ENCODE data around the gene PKP3.

The PKP3 gene

DNA sequence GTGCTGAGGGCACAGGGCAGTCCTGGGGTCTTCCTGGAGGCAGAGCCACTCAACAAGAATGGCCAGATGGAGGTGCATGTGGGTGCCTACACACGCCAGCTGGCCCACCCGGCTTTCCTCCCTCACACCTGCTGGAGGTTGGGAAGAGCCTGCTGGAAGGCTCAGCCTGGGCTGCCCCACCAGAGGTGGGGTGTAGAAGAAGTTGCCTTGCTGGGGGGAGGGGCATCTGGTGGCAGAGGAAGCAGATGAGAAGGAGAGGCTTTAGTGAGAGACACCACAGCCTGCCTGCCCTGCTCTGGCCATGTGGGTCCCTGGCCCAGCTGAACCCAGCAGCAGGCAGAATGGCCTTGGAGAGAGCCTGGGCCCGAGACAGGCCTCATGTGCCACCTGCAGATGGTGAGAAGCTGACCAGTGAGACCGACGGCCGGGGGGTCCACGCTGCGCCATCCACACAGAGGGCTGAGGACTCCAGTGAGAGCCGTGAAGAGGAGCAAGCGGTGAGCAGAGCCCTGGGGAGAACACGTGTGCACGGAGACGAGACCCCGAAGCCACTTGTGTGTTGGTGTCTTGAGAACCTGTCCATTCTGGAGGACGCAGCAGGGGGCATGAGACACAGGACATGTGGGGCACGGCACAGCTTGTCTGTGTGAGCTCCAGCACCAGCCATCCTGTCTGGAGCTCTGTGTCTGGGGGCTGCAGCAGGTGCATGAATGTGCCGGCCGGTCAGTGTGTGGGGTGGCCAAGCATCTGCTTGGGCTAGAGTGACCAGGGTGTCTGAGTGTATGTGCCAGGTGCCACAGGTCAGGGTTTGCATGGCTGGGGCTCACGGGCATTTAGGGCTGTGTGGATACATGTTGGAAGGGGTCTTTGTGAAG is 22.1 kb upstream of the PKP3 start:
- peaks cover 15% of the 10 kb centered on the region for H3K4me1 ChIP-seq (ENCODE audit: control insufficient read depth, insufficient read depth, low read length)
- H3K9me3 ChIP-seq (ENCODE audit: control insufficient read depth, low read length) = no peaks in the 10 kb centered on the region
- peaks cover 22% of the 10 kb centered on the region for H3K36me3 ChIP-seq (ENCODE audit: control insufficient read depth, insufficient read depth, low read length)
- WGBS, 2 experiments = 94 to 96% methylated on average over 19 of the region's 19 CpGs
- H3K4me3 ChIP-seq (ENCODE audit: insufficient read depth, low read depth, low read length) = no peak overlapping the region
- H3K27ac ChIP-seq (ENCODE audit: insufficient read depth, low read depth, low read length, poor library complexity, severe bottlenecking) = no peak overlapping the region
- H3K27me3 ChIP-seq (ENCODE audit: control insufficient read depth, insufficient read depth, low read length, poor library complexity, severe bottlenecking) = no peaks in the 10 kb centered on the region

DNA sequence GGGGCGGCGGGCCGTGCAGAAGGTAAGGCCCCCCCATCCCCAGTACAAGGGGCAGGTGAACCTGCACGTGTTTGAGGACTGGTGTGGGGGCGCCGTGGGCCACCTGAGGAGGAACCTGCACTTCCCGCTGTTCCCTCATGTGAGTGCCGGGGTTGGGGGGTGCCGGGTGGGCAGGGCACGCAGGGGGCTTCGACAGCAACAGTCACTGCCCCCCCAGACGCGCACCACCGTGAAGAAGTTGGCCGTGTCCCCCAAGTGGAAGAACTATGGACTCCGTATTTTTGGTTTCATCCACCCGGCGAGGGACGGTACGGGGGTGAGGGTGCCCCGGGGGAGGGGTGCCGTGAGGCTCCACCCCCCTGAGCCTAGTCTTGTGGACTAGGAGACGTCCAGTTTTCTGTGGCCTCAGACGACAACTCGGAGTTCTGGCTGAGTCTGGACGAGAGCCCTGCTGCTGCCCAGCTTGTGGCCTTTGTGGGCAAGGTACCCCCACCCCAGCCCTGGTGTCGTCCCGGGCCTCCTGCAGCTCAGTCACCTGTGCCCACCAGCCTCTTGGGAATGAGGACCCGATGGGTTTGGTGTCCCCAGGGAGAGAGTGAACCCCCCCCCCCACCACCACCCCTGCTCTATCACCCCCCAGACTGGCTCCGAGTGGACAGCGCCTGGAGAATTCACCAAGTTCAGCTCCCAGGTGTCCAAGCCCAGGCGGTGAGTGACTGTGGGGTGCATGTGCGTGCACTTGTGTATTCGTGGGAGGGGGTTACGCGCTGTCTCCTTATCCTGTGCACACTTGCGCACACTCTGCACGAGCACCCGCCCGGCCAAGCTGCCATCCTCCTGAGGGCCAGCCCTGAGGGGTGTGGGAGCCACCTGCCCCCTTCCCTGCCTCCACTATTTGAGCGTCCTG is 20.9 kb upstream of the PKP3 start:
- WGBS, 2 experiments = 94% methylated on average over 41 of the region's 41 CpGs
- Histone ChIP-seq H3K27me3 (ENCODE audit: control insufficient read depth, insufficient read depth, low read length, poor library complexity, severe bottlenecking) (no peaks in the 10 kb centered on the region), H3K9me3 (ENCODE audit: control insufficient read depth, low read length) (no peaks in the 10 kb centered on the region)

DNA sequence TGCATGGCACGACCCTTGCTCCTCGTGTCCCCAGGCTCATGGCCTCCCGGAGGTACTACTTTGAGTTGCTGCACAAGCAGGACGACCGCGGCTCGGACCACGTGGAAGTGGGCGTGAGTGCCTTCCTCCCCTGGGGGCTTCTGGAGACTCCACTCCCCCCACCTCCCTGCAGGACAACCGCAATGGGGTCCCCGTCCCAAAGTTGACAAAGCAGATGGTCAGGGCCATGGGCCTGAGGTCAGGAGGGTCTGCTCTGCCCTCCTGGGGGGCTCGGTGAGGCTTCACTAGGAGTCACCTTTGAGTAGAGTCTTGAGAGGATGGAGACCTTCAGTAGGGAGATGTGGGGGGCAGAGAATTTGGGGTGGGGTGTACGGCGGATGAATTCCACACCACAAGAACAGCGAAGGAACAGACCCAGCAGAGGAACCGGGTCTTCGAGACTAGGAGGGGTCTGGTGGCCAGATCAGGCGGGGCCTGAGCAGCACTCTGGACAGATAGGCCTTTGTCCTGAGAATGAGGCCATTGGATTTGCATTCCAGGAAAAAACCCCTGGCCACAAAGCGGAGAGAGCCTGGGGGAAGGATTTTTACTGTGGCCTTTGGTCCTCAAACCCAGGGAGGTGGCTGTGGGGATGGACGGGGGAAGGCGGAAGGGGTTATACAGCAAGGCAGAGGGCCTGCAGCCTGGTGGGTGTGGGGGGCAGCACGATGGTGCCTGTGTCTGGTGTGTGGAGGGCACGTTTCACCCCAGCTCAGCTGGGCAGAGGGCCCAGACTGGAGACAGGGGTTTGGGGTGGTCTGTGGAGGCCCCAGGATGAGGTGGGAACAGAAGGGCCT is 20.1 kb upstream of the PKP3 start:
- Histone ChIP-seq H3K4me1 (ENCODE audit: control insufficient read depth, insufficient read depth, low read length) (peaks cover 8% of the 10 kb centered on the region), H3K4me3 (ENCODE audit: insufficient read depth, low read depth, low read length) (no peak overlapping the region), H3K27me3 (ENCODE audit: control insufficient read depth, insufficient read depth, low read length, poor library complexity, severe bottlenecking) (no peaks in the 10 kb centered on the region), H3K27ac (ENCODE audit: insufficient read depth, low read depth, low read length, poor library complexity, severe bottlenecking) (no peak overlapping the region), H3K9me3 (ENCODE audit: control insufficient read depth, low read length) (no peaks in the 10 kb centered on the region), H3K36me3 (ENCODE audit: control insufficient read depth, insufficient read depth, low read length) (peaks cover 30% of the 10 kb centered on the region)
- 94 to 95% methylated on average over 23 of the region's 23 CpGs for WGBS, 2 experiments

More for the DNA sequence above, 20.9 kb upstream of the PKP3 start:
- no peak overlapping the region for H3K4me3 ChIP-seq (ENCODE audit: insufficient read depth, low read depth, low read length)
- no peak overlapping the region for H3K27ac ChIP-seq (ENCODE audit: insufficient read depth, low read depth, low read length, poor library complexity, severe bottlenecking)
- peaks cover 15% of the 10 kb centered on the region for H3K4me1 ChIP-seq (ENCODE audit: control insufficient read depth, insufficient read depth, low read length)
- H3K36me3 ChIP-seq (ENCODE audit: control insufficient read depth, insufficient read depth, low read length) = peaks cover 26% of the 10 kb centered on the region

DNA sequence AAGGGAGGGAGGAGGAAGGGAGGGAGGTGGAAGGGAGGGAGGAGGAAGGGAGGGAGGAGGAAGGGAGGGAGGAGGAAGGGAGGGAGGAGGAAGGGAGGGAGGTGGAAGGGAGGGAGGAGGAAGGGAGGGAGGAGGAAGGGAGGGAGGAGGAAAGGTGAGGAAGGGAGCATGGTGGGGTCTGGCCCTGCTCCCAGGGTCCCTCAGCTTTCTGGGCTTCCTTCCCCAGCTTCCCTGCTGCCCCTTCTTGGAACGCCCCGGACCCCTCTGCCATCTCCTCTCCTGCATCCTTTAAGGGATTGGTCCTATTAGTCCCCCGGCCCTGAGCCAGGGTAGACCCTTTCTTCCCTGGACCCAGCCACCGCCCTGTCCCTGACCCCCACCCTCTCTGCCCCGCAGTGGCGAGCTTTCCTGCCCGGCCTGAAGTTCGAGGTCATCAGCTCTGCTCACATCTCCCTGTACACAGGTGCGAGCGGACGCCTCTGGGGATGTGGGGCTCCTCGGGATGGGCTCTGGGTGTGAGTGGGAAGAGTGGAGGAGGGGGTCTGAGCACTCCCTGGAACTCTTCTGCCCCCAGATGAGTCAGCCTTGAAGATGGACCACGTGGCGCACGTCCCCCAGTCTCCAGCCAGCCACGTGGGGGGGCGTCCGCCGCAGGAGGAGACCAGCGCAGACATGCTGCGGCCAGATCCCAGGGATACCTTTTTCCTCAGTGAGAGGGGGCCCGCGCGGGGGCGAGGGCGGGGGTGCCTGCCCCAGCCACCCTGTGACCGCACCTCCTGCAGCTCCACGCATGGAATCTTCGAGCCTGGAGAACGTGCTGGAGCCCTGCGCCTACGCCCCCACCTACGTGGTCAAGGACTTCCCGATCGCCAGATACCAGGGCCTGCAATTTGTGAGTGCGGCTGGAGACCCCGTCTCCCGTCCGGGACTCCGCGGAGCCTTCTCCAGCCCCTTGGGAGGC is 18.7 kb upstream of the PKP3 start:
- peaks cover 7% of the 10 kb centered on the region for H3K4me1 ChIP-seq (ENCODE audit: control insufficient read depth, insufficient read depth, low read length)
- H3K27me3 ChIP-seq (ENCODE audit: control insufficient read depth, insufficient read depth, low read length, poor library complexity, severe bottlenecking) = no peaks in the 10 kb centered on the region
- no peaks in the 10 kb centered on the region for H3K9me3 ChIP-seq (ENCODE audit: control insufficient read depth, low read length)
- WGBS, 2 experiments = 92 to 95% methylated on average over 41 of the region's 41 CpGs
- no peak overlapping the region for H3K4me3 ChIP-seq (ENCODE audit: insufficient read depth, low read depth, low read length)
- H3K27ac ChIP-seq (ENCODE audit: insufficient read depth, low read depth, low read length, poor library complexity, severe bottlenecking) = no peak overlapping the region
- peaks cover 30% of the 10 kb centered on the region for H3K36me3 ChIP-seq (ENCODE audit: control insufficient read depth, insufficient read depth, low read length)

DNA sequence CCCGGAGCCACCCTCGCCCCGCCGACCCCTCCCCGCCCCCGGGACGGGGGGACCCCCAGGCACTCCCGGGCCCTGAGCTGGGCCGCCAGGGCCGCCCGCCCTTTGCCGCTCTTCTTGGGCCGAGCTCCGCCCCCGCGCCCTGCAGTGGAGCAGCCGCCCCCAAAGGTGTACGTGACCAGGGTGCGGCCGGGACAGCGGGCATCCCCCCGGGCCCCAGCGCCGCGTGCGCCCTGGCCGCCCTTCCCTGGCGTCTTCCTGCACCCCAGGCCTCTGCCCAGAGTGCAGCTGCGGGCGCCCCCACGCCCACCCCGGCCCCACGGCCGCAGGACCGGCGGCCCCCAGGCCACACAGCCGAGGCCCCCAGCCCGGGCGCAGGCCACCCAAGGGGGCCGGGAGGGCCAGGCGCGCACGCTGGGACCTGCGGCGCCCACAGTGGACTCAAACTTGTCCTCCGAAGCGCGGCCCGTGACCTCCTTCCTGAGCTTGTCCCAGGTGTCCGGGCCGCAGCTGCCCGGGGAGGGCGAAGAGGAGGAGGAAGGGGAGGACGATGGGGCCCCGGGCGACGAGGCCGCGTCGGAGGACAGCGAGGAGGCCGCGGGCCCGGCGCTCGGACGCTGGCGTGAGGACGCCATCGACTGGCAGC is 17.4 kb upstream of the PKP3 start:
- H3K4me3 ChIP-seq (ENCODE audit: insufficient read depth, low read depth, low read length) = no peak overlapping the region
- peaks cover 35% of the 10 kb centered on the region for H3K36me3 ChIP-seq (ENCODE audit: control insufficient read depth, insufficient read depth, low read length)
- H3K27ac ChIP-seq (ENCODE audit: insufficient read depth, low read depth, low read length, poor library complexity, severe bottlenecking) = no peak overlapping the region
- H3K4me1 ChIP-seq (ENCODE audit: control insufficient read depth, insufficient read depth, low read length) = no peaks in the 10 kb centered on the region
- no peaks in the 10 kb centered on the region for H3K9me3 ChIP-seq (ENCODE audit: control insufficient read depth, low read length)
- WGBS, 2 experiments = 96 to 97% methylated on average over 70 of the region's 70 CpGs
- no peaks in the 10 kb centered on the region for H3K27me3 ChIP-seq (ENCODE audit: control insufficient read depth, insufficient read depth, low read length, poor library complexity, severe bottlenecking)

DNA sequence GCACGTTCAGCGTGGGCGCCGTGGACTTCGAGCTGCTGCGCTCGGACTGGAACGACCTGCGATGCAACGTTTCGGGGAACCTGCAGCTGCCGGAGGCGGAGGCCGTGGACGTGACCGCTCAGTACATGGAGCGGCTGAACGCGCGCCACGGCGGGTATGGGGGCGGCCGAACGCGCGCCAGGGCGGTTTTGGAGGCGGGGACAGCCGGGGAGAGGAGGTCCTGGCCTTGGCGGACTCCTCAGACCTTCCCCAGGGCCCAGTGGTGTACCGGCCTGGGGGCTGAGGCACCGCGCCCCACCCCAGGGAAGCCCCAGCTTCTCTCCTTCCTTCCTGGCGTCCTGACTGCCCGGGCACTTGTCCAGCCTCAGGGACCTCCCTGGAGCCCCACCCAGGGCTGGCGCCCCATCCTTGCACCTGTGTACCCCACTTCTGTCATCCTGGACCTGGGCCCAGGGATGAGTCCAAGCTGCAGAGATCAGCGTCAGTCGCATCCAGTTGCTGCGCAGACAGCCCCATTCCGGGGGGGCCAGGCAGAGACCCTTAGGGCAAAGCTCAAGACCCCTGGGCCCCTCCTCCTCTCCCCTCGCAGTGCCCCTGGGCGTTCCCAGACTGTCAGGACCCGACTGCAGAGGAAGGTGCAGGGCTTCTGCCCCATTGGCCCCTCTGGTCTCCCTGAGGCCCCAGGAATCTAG is 16.7 kb upstream of the PKP3 start:
- Histone ChIP-seq H3K36me3 (ENCODE audit: control insufficient read depth, insufficient read depth, low read length) (peaks cover 35% of the 10 kb centered on the region), H3K27ac (ENCODE audit: insufficient read depth, low read depth, low read length, poor library complexity, severe bottlenecking) (no peak overlapping the region), H3K4me1 (ENCODE audit: control insufficient read depth, insufficient read depth, low read length) (no peaks in the 10 kb centered on the region), H3K9me3 (ENCODE audit: control insufficient read depth, low read length) (no peaks in the 10 kb centered on the region), H3K27me3 (ENCODE audit: control insufficient read depth, insufficient read depth, low read length, poor library complexity, severe bottlenecking) (no peaks in the 10 kb centered on the region), H3K4me3 (ENCODE audit: insufficient read depth, low read depth, low read length) (no peak overlapping the region)
- 96% methylated on average over 44 of the region's 44 CpGs for WGBS, 2 experiments

DNA sequence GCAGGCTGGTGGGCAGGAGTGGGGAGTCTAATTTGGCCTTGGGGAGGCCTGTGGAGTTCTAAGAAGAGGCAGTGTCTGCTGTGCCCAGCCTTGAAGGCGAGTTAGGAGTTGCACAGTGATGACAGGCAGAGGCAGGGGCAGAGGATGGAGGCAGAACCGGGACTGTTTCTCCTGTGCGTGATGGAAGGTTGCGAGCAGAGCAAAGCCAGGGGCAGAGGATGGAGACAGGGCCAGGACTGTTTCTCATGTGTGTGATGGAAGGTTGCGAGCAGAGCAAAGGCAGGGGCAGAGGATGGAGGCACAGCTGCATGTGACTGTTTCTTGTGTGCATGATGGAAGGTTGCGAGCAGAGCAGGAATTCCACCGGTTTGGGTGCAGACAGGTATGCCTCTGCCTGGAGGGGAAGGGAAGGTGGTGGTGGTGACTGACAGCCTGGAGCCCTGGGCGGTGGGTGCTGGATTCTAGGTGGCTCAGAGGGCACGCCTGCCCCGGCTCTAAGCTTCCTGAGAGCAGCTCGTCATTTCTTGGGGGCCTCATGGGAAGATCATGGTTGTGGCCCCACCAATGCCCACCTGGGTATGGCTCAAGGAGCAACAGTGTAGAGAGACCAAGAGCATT is 16.0 kb upstream of the PKP3 start:
- 89 to 92% methylated on average over 11 of the region's 11 CpGs for WGBS, 2 experiments
- Histone ChIP-seq H3K36me3 (ENCODE audit: control insufficient read depth, insufficient read depth, low read length) (peaks cover 31% of the 10 kb centered on the region), H3K4me3 (ENCODE audit: insufficient read depth, low read depth, low read length) (no peak overlapping the region), H3K9me3 (ENCODE audit: control insufficient read depth, low read length) (no peaks in the 10 kb centered on the region), H3K4me1 (ENCODE audit: control insufficient read depth, insufficient read depth, low read length) (no peaks in the 10 kb centered on the region), H3K27ac (ENCODE audit: insufficient read depth, low read depth, low read length, poor library complexity, severe bottlenecking) (no peak overlapping the region), H3K27me3 (ENCODE audit: control insufficient read depth, insufficient read depth, low read length, poor library complexity, severe bottlenecking) (no peaks in the 10 kb centered on the region)

DNA sequence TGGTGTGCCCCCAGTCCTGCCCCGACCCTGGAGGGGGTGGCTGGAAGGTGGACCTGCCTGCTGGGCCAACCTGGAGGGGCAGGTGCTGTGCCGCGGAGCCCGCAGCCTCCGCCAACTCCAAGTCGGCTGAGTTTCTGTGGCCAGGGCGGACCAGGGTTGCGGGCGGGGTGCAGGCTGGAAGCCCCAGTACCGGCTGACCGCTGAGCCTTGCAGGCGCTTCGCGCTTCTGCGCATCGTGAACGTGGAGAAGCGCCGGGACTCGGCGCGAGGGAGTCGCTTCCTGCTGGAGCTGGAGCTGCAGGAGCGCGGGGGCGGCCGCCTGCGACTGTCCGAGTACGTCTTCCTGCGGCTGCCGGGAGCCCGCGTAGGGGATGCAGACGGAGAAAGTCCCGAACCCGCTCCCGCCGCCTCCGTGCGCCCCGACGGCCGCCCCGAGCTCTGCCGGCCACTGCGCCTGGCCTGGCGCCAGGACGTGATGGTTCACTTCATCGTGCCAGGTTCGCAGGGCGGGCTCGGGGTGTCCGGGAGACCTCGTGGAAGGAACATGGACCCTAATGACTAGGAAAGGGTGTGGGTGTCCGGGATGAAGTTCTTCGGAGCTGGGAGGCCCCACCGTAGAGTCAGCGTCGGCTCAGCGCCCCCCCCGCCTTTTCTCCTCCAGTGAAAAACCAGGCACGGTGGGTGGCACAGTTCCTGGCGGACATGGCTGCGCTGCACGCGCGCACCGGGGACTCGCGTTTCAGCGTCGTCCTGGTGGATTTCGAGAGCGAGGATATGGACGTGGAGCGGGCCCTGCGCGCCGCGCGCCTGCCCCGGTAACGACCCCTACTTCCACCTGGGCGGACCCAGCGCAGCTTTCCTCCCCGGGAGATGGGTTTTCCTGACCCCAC is 14.6 kb upstream of the PKP3 start:
- Histone ChIP-seq H3K27me3 (ENCODE audit: control insufficient read depth, insufficient read depth, low read length, poor library complexity, severe bottlenecking) (no peaks in the 10 kb centered on the region), H3K36me3 (ENCODE audit: control insufficient read depth, insufficient read depth, low read length) (peaks cover 18% of the 10 kb centered on the region), H3K4me3 (ENCODE audit: insufficient read depth, low read depth, low read length) (no peak overlapping the region), H3K27ac (ENCODE audit: insufficient read depth, low read depth, low read length, poor library complexity, severe bottlenecking) (no peak overlapping the region), H3K9me3 (ENCODE audit: control insufficient read depth, low read length) (no peaks in the 10 kb centered on the region), H3K4me1 (ENCODE audit: control insufficient read depth, insufficient read depth, low read length) (no peaks in the 10 kb centered on the region)
- WGBS, 2 experiments = 96% methylated on average over 87 of the region's 87 CpGs
